HepG2 (cell line): ENCODE data around the gene ETS2. TPM values are rescaled to one million over a fixed set of nuclear protein-coding genes. Genes with fewer than 3 reads are reported as not detected.

Experiments used
- ATAC-seq: fragments of 200-7000 bp; cut with Tn5 transposase; 3 replicates; pipeline ENCODE4 v1.9.1; 2020; ENCODE audit warnings: mild to moderate bottlenecking, moderate library complexity
- BruUV-seq: library from RNA; stranded (reverse); fragments of 400-500 nt; replicated peaks from 2 replicates; lab custom pipeline; 2021; lab: Mats Ljungman, UMichigan
- CTCF ChIA-PET: fragments of 300-600 bp; formaldehyde crosslinking; extraction: SDS; loops from one replicate; lab custom pipeline; 2021; ENCODE audit warnings: low total read pairs, inconsistent platforms, low intra/inter-chr PET ratio; lab: Yijun Ruan, JAX
- POLR2A ChIA-PET: fragments of 350-600 bp; sonication (Branson Sonifier 250); formaldehyde crosslinking; loops from one replicate; lab custom pipeline; 2020; ENCODE audit warnings: antibody characterized with exemption, inconsistent platforms; lab: Yijun Ruan, JAX
- DNase-seq: peaks from one replicate; pipeline ENCODE4 v3.0.0-alpha.2; 2015; ENCODE audit warnings: low spot score
- FAIRE-seq: peaks from 3 replicates; lab custom pipeline; 2011; peaks lifted over from hg19 to GRCh38; lab: Jason Lieb, UNC
- H2AFZ ChIP-seq: one replicate; pipeline ENCODE4 v1.6.1; 2011; ENCODE audit warnings: low read length, inconsistent platforms
- H3K27ac ChIP-seq: fragments of 300-600 bp; 3 replicates; pipeline ENCODE4 v1.8.0; 2011; ENCODE audit warnings: mixed run types, mild to moderate bottlenecking, mixed read lengths, low read length, inconsistent platforms; ENCODE audit not compliant: insufficient read depth; ENCODE audit errors: extremely low read length
- H3K27me3 ChIP-seq, 2 experiments: fragments of 200-600 bp in 1 of 2; 2 replicates in 1 of 2; 3 replicates in 1 of 2; pipeline versions ENCODE4 v1.6.0 to v1.8.0; 2011; ENCODE audit warnings: low read length in 2 of 2, mild to moderate bottlenecking in 2 of 2, moderate library complexity in 2 of 2, inconsistent platforms in 1 of 2; ENCODE audit not compliant: insufficient read depth in 2 of 2, control insufficient read depth in 1 of 2
- H3K36me3 ChIP-seq, 2 experiments: fragments of 200-600 bp in 1 of 2; replicated peaks in 1 of 2; 2 replicates in 1 of 2; 3 replicates in 1 of 2; pipeline versions ENCODE4 v1.5.1 to v1.8.0; 2011; ENCODE audit warnings: low read length in 2 of 2, inconsistent platforms in 1 of 2; ENCODE audit not compliant: insufficient read depth in 2 of 2, control insufficient read depth in 1 of 2
- H3K4me1 ChIP-seq: 2 replicates; pipeline ENCODE4 v1.5.1; 2012; ENCODE audit warnings: low read length, inconsistent platforms; ENCODE audit not compliant: insufficient read depth
- H3K4me2 ChIP-seq: 2 replicates; pipeline ENCODE4 v1.6.0; 2011; ENCODE audit warnings: low read depth, low read length, inconsistent platforms
- H3K4me3 ChIP-seq, 3 experiments: fragments of 200-600 bp in 1 of 3; sonication (generic), shearing (Covaris generic) in 1 of 3; replicated peaks in 1 of 3; 2 replicates each; pipeline ENCODE4 v1.5.1; 2011 to 2016; ENCODE audit warnings: low read length in 3 of 3, inconsistent platforms in 2 of 3, low read depth in 2 of 3, mild to moderate bottlenecking in 2 of 3, control low read depth in 1 of 3, mixed read lengths in 1 of 3; ENCODE audit not compliant: insufficient read depth in 1 of 3
- H3K79me2 ChIP-seq: one replicate; pipeline ENCODE4 v1.6.1; 2011; ENCODE audit warnings: low read length, inconsistent platforms; ENCODE audit not compliant: insufficient read depth
- H3K9ac ChIP-seq: 2 replicates; pipeline ENCODE4 v1.6.0; 2011; ENCODE audit warnings: mild to moderate bottlenecking, low read depth, low read length, inconsistent platforms; ENCODE audit not compliant: insufficient read depth
- H3K9me3 ChIP-seq: 2 replicates; pipeline ENCODE4 v1.5.1; 2012; ENCODE audit warnings: mild to moderate bottlenecking, low read length
- H4K20me1 ChIP-seq: 2 replicates; pipeline ENCODE4 v1.6.0; 2011; ENCODE audit warnings: inconsistent platforms, mild to moderate bottlenecking, low read length, moderate library complexity; ENCODE audit not compliant: insufficient read depth
- BCL6 ChIP-seq: IDR thresholded peaks from 2 replicates; pipeline ENCODE4 v1.6.1; 2016; ENCODE audit warnings: missing genetic modification reagents, missing compliant biosample characterization
- DPF2 ChIP-seq: sonication (generic); formaldehyde crosslinking; IDR thresholded peaks from 2 replicates; pipeline ENCODE4 v1.4.0; 2020; ENCODE audit warnings: mild to moderate bottlenecking, low read depth, missing genetic modification reagents, borderline replicate concordance
- HIVEP1 ChIP-seq: sonication (generic); formaldehyde crosslinking; IDR thresholded peaks from 2 replicates; pipeline ENCODE4 v1.4.0; 2020; ENCODE audit warnings: mild to moderate bottlenecking, missing genetic modification reagents
- HNF4A ChIP-seq: sonication (generic); formaldehyde crosslinking; IDR thresholded peaks from 2 replicates; pipeline ENCODE4 v1.4.0; 2020; ENCODE audit warnings: missing genetic modification reagents
- KAT8 ChIP-seq: IDR thresholded peaks from 2 replicates; pipeline ENCODE4 v1.6.1; 2016; ENCODE audit warnings: missing genetic modification reagents, missing compliant biosample characterization
- KDM5B ChIP-seq: sonication (generic); formaldehyde crosslinking; IDR thresholded peaks from 2 replicates; pipeline ENCODE4 v1.4.0; 2020; ENCODE audit warnings: missing genetic modification reagents, mild to moderate bottlenecking, borderline replicate concordance
- MAX ChIP-seq: IDR thresholded peaks from 2 replicates; pipeline ENCODE4 v1.6.1; 2012; ENCODE audit warnings: inconsistent platforms
- NR2F6 ChIP-seq, 2 experiments: IDR thresholded peaks; 2 replicates each; pipeline ENCODE4 v1.6.1; 2016; ENCODE audit warnings: antibody characterized with exemption in 1 of 2, mild to moderate bottlenecking in 1 of 2
- PBX3 ChIP-seq: sonication (generic); formaldehyde crosslinking; IDR thresholded peaks from 2 replicates; pipeline ENCODE4 v1.8.1; 2023; ENCODE audit warnings: missing genetic modification reagents, inconsistent platforms, borderline replicate concordance
- POGZ ChIP-seq: sonication (generic); formaldehyde crosslinking; IDR thresholded peaks from 2 replicates; pipeline ENCODE4 v1.4.0; 2020; ENCODE audit warnings: mild to moderate bottlenecking, missing genetic modification reagents
- RARA ChIP-seq: IDR thresholded peaks from 2 replicates; pipeline ENCODE4 v1.6.1; 2016; ENCODE audit warnings: missing genetic modification reagents, missing compliant biosample characterization
- SKI ChIP-seq: fragments of 450-650 bp; IDR thresholded peaks from one replicate; pipeline ENCODE4 v1.6.1; 2018; ENCODE audit warnings: mild to moderate bottlenecking; ENCODE audit not compliant: partially characterized antibody
- SKIL ChIP-seq: sonication (generic); formaldehyde crosslinking; IDR thresholded peaks from 2 replicates; pipeline ENCODE4 v1.8.0; 2022; ENCODE audit warnings: missing genetic modification reagents, mild to moderate bottlenecking, moderate library complexity, borderline replicate concordance
- TFDP1 ChIP-seq: IDR thresholded peaks from 2 replicates; pipeline ENCODE4 v1.6.1; 2016; ENCODE audit warnings: missing compliant biosample characterization, missing genetic modification reagents, borderline replicate concordance
- XBP1 ChIP-seq: sonication (generic); formaldehyde crosslinking; IDR thresholded peaks from 2 replicates; pipeline ENCODE4 v1.5.0; 2020; ENCODE audit warnings: missing genetic modification reagents
- WGBS: methylation state at CpG from one replicate; pipeline ENCODE4 v1.1.6; 2017; ENCODE audit warnings: low lambda C conversion rate; 5-methylcytosine and 5-hydroxymethylcytosine counted together
- in situ Hi-C: cut with HindIII; loops from 2 replicates; pipeline ENCODE4 v1.10.0; 2017; ENCODE audit warnings: low pct_unique_long_range_greater_than_20kb; ENCODE audit not compliant: extremely low pct_ligation_motif_present
- intact Hi-C: fragments of 100-400 bp; cut with micrococcal nuclease; formaldehyde crosslinking; loops from one replicate; pipeline ENCODE4 v1.10.0; 2022; ENCODE audit not compliant: unreplicated experiment
- polyA plus RNA-seq, 8 experiments: library from polyadenylated mRNA; depleted of rRNA in 3 of 8; stranded (reverse) in 7 of 8; unstranded in 1 of 8; fragments of >200 nt; fragmentation: Illumina TruSeq in 4 of 8; extraction: Trizol in 4 of 8; gene quantifications; 2 replicates each; pipeline versions ENCODE4 v1.2.1 to v1.2.3, GENCODE V29; 2011 to 2016; ENCODE audit warnings: low read depth in 4 of 8, missing spikeins in 1 of 8, mixed read lengths in 1 of 8; ENCODE audit not compliant: insufficient read depth in 1 of 8
- total RNA-seq, 5 experiments: library from RNA; depleted of rRNA; stranded (reverse); fragments of >200 nt; fragmentation: Illumina TruSeq; extraction: Trizol; gene quantifications; 2 replicates each; pipeline ENCODE4 v1.2.3, GENCODE V29; 2016; ENCODE audit warnings: low read depth in 1 of 5
- TF ChIP-seq, protein P1 (sequence below): IDR thresholded peaks from 2 replicates; pipeline ENCODE4 v1.6.1; 2012; ENCODE audit warnings: low read depth, low read length, improper control_type of control experiment
- TF ChIP-seq, protein P2 (sequence below): sonication (generic); formaldehyde crosslinking; IDR thresholded peaks from 2 replicates; pipeline ENCODE4 v1.5.0; 2020; ENCODE audit warnings: missing genetic modification reagents

Gene ETS2
- total and polyA plus RNA-seq, 2 of the 13 experiments (the other 11 are each of a cell fraction or from before 2014, with no cell fraction given) = 24.6 to 64.4 TPM

DNA sequence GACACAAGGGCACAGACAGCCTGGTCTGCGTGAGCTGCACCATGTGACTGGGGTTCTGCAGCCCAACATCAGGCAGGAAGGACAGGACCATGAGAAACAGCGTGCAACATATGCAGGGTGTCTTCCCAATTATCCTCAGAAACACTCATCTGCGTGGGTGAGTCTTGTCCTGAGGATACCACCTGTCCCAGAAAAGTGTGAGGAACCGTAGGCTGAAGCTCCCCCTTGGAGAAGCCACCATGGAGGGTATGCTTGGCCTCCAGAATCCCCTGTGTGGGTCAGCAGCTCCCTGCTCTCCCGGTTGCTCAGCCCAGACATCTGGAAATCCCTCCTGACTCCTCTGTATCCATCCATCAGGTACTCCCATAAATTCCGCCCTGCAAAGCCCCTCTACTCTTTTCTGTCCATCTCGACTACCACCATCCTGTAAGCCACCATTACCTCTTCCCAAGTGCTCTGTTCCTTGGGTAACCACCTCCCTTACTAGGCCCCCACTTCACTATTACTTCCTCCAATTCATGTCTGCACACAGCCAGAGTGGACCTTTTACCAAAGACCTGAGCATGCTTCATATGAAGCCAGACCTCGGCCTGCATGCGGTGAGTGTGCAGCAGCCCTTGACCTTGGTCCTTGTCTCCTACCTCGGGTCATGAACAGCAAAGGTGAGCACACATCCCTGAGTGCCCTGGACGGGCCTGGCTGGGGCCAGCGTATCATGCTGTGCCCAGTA is 33.0 kb downstream of the ETS2 start:
- WGBS = 54% methylated on average over 9 of the region's 12 CpGs
- Histone ChIP-seq H3K79me2 (no peaks in the 10 kb centered on the region), H3K4me2 (no peak overlapping the region), H3K27ac (no peak overlapping the region), H3K9me3 (0 out of 2 replicates have a peak, but pooled peaks cover 5% of the 10 kb centered on the region), H3K36me3 (no peaks in the 10 kb centered on the region), H3K4me1 (peaks cover 41% of the 10 kb centered on the region), H2AFZ (no peak overlapping the region), H4K20me1 (no peaks in the 10 kb centered on the region), H3K27me3 (no peaks in the 10 kb centered on the region), H3K4me3 (no peak overlapping the region), H3K9ac (no peak overlapping the region)
- no TSS peak for BruUV-seq
- POLR2A ChIA-PET = no interaction called here
- ATAC-seq = peak; percentile 58
- no peak for FAIRE-seq
- intact Hi-C loops (no loop called here), in situ Hi-C loops (no loop called here)
- CTCF ChIA-PET = no interaction called here
- DNase-seq = no peak
- TF ChIP-seq, protein P1, sequence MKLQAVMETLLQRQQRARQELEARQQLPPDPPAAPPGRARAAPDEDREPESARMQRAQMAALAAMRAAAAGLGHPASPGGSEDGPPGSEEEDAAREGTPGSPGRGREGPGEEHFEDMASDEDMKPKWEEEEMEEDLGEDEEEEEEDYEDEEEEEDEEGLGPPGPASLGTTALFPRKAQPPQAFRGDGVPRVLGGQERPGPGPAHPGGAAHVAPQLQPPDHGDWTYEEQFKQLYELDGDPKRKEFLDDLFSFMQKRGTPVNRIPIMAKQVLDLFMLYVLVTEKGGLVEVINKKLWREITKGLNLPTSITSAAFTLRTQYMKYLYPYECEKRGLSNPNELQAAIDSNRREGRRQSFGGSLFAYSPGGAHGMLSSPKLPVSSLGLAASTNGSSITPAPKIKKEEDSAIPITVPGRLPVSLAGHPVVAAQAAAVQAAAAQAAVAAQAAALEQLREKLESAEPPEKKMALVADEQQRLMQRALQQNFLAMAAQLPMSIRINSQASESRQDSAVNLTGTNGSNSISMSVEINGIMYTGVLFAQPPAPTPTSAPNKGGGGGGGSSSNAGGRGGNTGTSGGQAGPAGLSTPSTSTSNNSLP = no peak
- peak; percentile 20; the same call in 1 of the 2 replicates for TF ChIP-seq HNF4A (CRISPR knock-in tag)
- TF ChIP-seq, protein P2, sequence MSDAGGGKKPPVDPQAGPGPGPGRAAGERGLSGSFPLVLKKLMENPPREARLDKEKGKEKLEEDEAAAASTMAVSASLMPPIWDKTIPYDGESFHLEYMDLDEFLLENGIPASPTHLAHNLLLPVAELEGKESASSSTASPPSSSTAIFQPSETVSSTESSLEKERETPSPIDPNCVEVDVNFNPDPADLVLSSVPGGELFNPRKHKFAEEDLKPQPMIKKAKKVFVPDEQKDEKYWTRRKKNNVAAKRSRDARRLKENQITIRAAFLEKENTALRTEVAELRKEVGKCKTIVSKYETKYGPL (CRISPR knock-in tag) = no peak
- no peak for TF ChIP-seq NR2F6 (IDR thresholded peaks at IDR 0.05)
- TF ChIP-seq NR2F6 (CRISPR knock-in tag; IDR thresholded peaks at IDR 0.05) = peak; percentile 39; the same call in 1 of the 2 replicates
- TF ChIP-seq KDM5B (CRISPR knock-in tag) = 0 out of 2 replicates have a peak, but pooled peaks have one; percentile 34
- TF ChIP-seq TFDP1 (CRISPR knock-in tag) = no peak
- no peak for TF ChIP-seq PBX3
- peak; percentile 96 for TF ChIP-seq RARA (CRISPR knock-in tag)
- TF ChIP-seq DPF2 (CRISPR knock-in tag) = no peak
- peak; percentile 55; the same call in 1 of the 2 replicates for TF ChIP-seq SKIL (CRISPR knock-in tag)
- TF ChIP-seq POGZ (CRISPR knock-in tag) = 0 out of 2 replicates have a peak, but pooled peaks have one; percentile 22
- no peak for TF ChIP-seq KAT8
- peak; percentile 90 for TF ChIP-seq SKI
- no peak for TF ChIP-seq XBP1 (CRISPR knock-in tag)
- TF ChIP-seq MAX = 0 out of 2 replicates have a peak, but pooled peaks have one; percentile 29
- 0 out of 2 replicates have a peak, but pooled peaks have one; percentile 12 for TF ChIP-seq HIVEP1 (CRISPR knock-in tag)
- peak; percentile 37; the same call in 1 of the 2 replicates for TF ChIP-seq BCL6 (CRISPR knock-in tag)
